Stromal cell of bone marrow (primary cell): ENCODE results near the gene METTL8.
"Not testable (repeated sequence)": the region's sequence is repeated elsewhere in the genome, so short reads cannot be mapped to it uniquely, and the experiment has no call there.

Source experiments
- DNase-seq: peaks from one replicate; pipeline ENCODE4 v3.0.0-alpha.2; 2012; ENCODE audit warnings: low read depth

Gene METTL8

GRCh38 chr2:171311589-171311988 is 122.2 kb downstream of the METTL8 start:
- not testable (repeated sequence) for DNase-seq

DNA sequence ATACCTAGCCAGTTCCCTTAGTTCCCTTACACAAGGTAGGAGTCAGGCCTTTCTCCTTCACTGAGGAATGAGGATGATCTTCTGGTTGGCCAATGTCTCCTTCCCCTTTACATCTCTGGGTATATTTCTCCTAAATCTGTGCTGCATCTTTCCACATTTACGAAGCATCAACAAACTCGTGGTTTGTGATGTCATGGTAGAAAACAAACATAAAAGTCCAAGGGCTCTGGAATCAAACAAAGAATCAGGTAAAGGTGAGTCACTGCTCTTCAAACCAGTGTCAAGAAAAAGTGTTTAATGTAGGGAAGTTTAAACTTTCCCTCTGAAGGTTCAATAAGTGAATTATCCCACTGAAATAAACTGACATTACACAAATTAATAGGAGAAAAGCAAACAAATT is 122.9 kb downstream of the METTL8 start:
- DNase-seq = no peak

GRCh38 chr2:171309455-171310286 is 124.1 kb downstream of the METTL8 start:
- DNase-seq = no peak

DNA sequence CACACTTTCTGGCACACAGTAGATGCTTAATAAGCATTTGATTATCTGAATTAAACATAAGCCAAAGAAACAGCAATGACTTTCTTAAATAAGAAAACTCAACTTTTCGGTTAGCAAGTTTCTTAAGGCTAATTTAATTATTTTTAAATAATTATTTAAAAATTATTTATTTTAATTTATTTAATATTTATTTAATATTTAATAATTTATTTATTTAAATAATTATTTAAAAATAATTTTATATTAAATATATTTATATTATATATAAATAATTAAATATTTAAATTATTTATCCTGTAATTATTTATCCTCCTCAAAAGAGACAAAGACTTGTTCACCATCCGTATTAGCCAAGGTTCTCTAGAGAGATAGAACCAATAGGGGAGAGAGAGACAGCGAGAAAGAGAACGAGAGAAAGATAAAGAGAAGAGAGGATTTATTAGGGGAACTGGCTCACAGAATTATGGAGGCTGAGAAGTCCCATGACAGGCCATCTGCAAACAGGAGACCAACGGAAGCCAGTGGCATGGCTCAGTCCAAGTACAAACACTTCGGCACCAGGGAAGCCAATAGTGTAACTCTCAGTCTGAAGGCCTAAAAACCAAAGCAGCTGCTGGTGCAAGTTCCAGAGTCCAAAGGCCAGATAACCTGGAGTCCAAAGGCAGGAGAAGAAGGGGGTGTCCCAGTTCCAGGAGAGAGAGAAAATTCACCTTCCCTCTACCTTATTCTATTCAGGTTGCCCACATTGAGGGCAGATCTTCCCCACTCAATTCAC is 125.3 kb downstream of the METTL8 start:
- DNase-seq = no peak

DNA sequence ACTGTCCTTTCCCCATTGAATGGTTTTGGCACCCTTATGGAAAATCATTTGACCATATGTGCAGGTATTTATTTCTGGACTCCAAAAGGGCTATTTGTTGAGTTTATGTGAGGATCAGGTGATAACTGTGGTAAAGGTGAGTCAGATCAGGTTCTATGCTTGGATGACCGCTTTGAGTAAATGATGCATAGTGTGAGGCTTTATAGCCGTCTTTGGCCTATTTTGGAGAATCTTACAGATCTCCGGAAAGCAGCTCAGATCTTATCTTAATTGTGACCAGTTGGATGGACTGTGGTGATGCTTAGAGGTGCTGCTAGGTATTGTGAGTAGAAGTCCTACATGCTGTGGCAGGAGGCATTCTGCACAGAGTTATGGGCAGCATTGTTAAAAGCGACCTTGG is 126.2 kb downstream of the METTL8 start:
- no peak for DNase-seq

GRCh38 chr2:171297956-171298355 is 135.8 kb downstream of the METTL8 start:
- peak; percentile 57 for DNase-seq

GRCh38 chr2:171294608-171295007 is 139.2 kb downstream of the METTL8 start:
- DNase-seq = no peak

GRCh38 chr2:171293661-171294060 is 140.1 kb downstream of the METTL8 start:
- DNase-seq = no peak

- no peak for DNase-seq
These were observed 143.8 kb downstream of the METTL8 start for GRCh38 chr2:171289991-171290390.

DNA sequence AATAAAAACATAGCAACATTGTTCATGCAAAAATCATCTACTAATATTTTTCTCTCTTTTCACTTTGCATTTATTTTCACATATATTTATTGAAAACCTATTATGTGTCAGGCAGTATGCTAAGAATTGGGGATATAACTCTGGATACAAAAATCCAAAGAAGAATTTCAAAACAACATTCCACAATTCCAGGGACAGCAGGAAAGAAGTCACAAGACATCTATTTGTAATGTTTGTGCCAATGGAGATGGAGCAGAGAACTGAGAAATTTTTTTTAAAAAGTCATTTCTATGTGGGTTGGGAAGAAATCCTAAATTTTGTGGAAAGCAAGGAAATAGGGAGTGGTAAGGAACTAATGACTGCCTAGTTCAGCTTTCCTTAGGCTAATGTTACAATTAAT is 144.5 kb downstream of the METTL8 start:
- DNase-seq = no peak

DNA sequence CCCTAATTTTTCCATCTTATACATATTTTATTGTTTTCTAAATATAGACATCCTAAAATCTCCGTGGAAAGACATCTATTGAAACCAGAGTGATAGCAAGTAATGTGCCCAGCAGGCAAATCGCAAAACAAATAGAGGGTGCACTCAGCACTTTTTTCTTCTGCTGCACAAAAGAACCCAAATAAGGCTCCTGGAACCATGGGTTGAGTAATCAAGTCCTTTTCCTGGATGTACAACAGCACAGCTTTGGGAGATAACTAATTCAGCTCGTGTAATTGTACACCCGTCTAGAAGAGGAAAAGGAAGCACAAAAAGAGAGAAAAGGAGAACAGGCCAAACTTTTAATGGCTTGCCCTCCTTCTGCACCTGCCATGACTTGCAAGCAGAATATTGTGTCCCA is 146.2 kb downstream of the METTL8 start:
- DNase-seq = no peak

- DNase-seq = no peak
These were observed 146.7 kb downstream of the METTL8 start for GRCh38 chr2:171287036-171287571.

DNA sequence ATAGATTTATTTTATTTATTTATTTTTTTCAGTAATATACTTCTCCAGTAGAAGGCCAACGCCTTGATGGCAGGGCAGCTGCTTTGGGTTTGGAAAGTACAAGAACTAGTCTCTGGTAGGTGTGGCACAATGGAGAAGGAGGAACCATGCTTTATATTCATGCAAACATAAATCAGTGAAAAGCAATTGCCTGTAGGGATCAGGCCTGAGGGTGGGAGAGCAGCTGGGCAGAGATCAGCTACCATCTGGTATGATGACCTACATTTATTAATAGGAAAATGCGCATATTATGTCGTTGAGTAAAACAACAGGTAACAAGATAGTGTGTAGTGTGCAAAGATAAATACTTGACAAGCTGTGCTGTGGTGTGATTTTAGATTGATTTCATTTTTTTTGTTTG is 152.7 kb downstream of the METTL8 start:
- no peak for DNase-seq

- no peak for DNase-seq
These were observed 153.6 kb downstream of the METTL8 start for GRCh38 chr2:171279983-171280790.

- DNase-seq = no peak
These were observed 159.0 kb downstream of the METTL8 start for GRCh38 chr2:171274757-171275156.

DNA sequence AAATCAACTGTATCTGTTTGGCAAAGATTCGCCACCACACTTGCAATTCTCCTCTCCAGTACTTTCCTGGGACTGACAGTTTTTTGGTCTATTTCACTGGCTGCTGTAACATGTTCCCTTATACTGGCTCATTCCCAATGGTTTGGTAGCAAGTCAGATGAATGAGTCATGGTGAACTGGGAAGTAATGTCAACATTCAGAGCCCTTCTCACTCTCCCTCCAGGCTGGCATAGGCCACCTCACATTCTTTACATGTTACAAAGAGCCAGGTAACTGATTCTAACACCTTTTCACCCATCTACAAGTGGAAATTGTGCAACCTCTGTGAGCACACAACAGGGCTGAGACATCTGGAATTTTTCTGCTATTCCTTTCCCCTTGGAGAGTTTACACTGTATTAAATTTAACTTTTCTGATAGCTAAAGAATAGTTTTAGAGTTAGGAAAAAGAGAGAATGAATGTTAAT is 161.8 kb downstream of the METTL8 start:
- DNase-seq = peak; percentile 93

GRCh38 chr2:171271386-171271785 is 162.4 kb downstream of the METTL8 start:
- no peak for DNase-seq

DNA sequence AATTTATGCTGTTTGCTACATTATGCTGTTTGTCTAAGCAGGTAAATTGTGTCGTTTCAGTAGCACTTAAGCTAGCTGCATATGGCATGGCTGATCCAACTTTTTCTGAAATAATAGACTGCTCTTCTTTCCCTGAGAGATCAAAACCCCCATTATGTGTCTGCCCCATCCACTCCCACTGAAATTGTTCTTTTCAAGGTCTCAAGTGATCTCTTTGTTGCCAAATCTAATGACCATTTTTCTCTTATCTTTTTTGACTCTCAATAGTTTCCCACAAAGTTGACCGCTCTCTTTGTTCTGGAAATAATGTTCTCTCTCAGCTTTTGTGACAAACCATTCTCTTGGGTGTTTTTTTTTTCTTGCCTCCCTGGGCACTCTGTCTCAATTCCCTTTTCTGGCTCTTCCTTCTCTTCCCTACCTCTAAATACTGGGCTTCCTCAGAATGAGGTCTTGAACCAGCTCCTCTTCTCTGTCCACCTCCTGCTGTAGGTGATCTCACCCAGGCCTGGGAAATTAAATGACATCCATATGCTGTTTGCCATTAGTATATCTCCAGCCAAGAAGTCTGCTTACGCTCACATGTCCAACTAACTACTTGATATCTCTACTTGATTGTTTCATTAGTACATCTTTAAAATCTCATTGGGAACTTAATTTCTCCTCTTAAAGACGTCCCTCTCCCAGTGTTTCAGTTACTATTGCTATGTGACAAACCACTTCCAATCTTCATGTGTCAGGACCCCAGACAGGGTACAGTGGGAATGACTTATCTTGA is 165.7 kb downstream of the METTL8 start:
- DNase-seq = no peak
